K562 (cell line): ENCODE measurements around the gene RNF103. TPM values are rescaled to one million over a fixed set of nuclear protein-coding genes. Genes with fewer than 3 reads are reported as not detected.

Experiments
- C11orf30 ChIP-seq: fragments of 450-650 bp; IDR thresholded peaks from 2 replicates; pipeline ENCODE4 v1.6.1; 2016; ENCODE audit warnings: low read depth, mild to moderate bottlenecking
- CHCHD3 ChIP-seq: fragments of 250-450 bp; sonication (Bioruptor Pico); IDR thresholded peaks from 2 replicates; pipeline ENCODE4 v2.1.2; 2022; ENCODE audit warnings: mild to moderate bottlenecking
- CXXC5 ChIP-seq: fragments of 250-450 bp; sonication (Bioruptor Pico); IDR thresholded peaks from 2 replicates; pipeline ENCODE4 v1.8.0; 2022; ENCODE audit warnings: inconsistent platforms, mild to moderate bottlenecking, moderate library complexity
- FOXA3 ChIP-seq, 2 experiments: fragments of 450-650 bp in 1 of 2; sonication (generic) in 1 of 2; formaldehyde crosslinking; IDR thresholded peaks in 1 of 2; conservative IDR thresholded peaks in 1 of 2; 2 replicates each; pipeline versions ENCODE4 v1.4.0 to v1.8.0; 2020 to 2022; ENCODE audit warnings: mild to moderate bottlenecking in 2 of 2, missing genetic modification reagents in 1 of 2
- JUND ChIP-seq, 2 experiments: IDR thresholded peaks; 2 replicates in 1 of 2; 3 replicates in 1 of 2; pipeline ENCODE4 v1.6.1; 2011; ENCODE audit warnings: borderline replicate concordance in 2 of 2, low read depth in 2 of 2, low read length in 2 of 2, improper control_type of control experiment in 1 of 2, missing biosample characterization in 1 of 2, missing genetic modification characterization in 1 of 2, missing genetic modification reagents in 1 of 2
- KDM2B ChIP-seq: fragments of 250-450 bp; sonication (Bioruptor Pico); IDR thresholded peaks from 2 replicates; pipeline ENCODE4 v1.8.0; 2021; ENCODE audit warnings: mild to moderate bottlenecking, moderate library complexity
- NCOR1 ChIP-seq: fragments of 450-650 bp; IDR thresholded peaks from 2 replicates; pipeline ENCODE4 v1.6.1; 2016; ENCODE audit warnings: mild to moderate bottlenecking, moderate library complexity
- PHF20 ChIP-seq: fragments of 450-650 bp; IDR thresholded peaks from 2 replicates; pipeline ENCODE4 v1.6.1; 2018; ENCODE audit not compliant: partially characterized antibody
- POLR2A ChIP-seq: fragments of 450-650 bp; conservative IDR thresholded peaks from 2 replicates; pipeline ENCODE4 v1.6.1; 2016
- SAP30 ChIP-seq: fragments of 200-600 bp; sonication (generic); IDR thresholded peaks from 2 replicates; pipeline ENCODE4 v1.6.1; 2012; ENCODE audit warnings: borderline replicate concordance, low read depth, mild to moderate bottlenecking, moderate library complexity, low read length, control low read depth, inconsistent platforms; ENCODE audit not compliant: insufficient read depth, poor library complexity, severe bottlenecking
- SIN3B ChIP-seq: fragments of 450-650 bp; IDR thresholded peaks from 2 replicates; pipeline ENCODE4 v1.6.1; 2017; ENCODE audit warnings: low read depth, mild to moderate bottlenecking, moderate library complexity
- SMAD1 ChIP-seq: fragments of 150-350 bp; IDR thresholded peaks from 2 replicates; pipeline ENCODE4 v1.6.1; 2014; ENCODE audit warnings: low read length, low read depth; ENCODE audit not compliant: partially characterized antibody
- TAF1 ChIP-seq: IDR thresholded peaks from 2 replicates; pipeline ENCODE4 v1.6.1; 2011; ENCODE audit warnings: mild to moderate bottlenecking, low read length, moderate library complexity; ENCODE audit not compliant: insufficient read depth, control insufficient read depth, severe bottlenecking; ENCODE audit errors: extremely low read depth
- TCF7L2 ChIP-seq: fragments of 150-350 bp; IDR thresholded peaks from 2 replicates; pipeline ENCODE4 v1.6.1; 2016; ENCODE audit warnings: low read depth, mild to moderate bottlenecking, low read length, moderate library complexity
- ZBTB12 ChIP-seq: fragments of 250-450 bp; sonication (Bioruptor Pico); IDR thresholded peaks from 2 replicates; pipeline ENCODE4 v1.4.0; 2020
- polyA plus RNA-seq, 8 experiments: library from polyadenylated mRNA; depleted of rRNA in 4 of 8; stranded (reverse) in 5 of 8; unstranded in 3 of 8; fragments of >200 nt; fragmentation: Nextera tagmentation in 2 of 8; fragmentation: Illumina TruSeq in 1 of 8; extraction: Ambion mirVana in 2 of 8; extraction: Trizol in 1 of 8; gene quantifications; 2 replicates each; pipeline versions ENCODE4 v1.2.1 to v1.2.3, GENCODE V29; 2011 to 2014; ENCODE audit warnings: inconsistent platforms in 1 of 8, missing spikeins in 1 of 8
- total RNA-seq, 7 experiments: library from RNA; depleted of rRNA in 6 of 7; stranded (reverse); fragments of >200 nt in 6 of 7; fragmentation: Illumina TruSeq in 2 of 7; extraction: Trizol in 2 of 7; gene quantifications; 2 replicates each; pipeline versions ENCODE4 v1.2.1 to v1.2.3, GENCODE V29; 2011 to 2021; ENCODE audit warnings: low replicate concordance in 1 of 7
- TF ChIP-seq, protein P1 (sequence below): fragments of 250-450 bp; sonication (Bioruptor Pico); IDR thresholded peaks from 2 replicates; pipeline ENCODE4 v1.4.0; 2020; ENCODE audit warnings: mild to moderate bottlenecking
- TF ChIP-seq, protein P2 (sequence below), 2 experiments: fragments of 450-650 bp; conservative IDR thresholded peaks; 2 replicates each; pipeline ENCODE4 v1.6.1; 2017; ENCODE audit warnings: mild to moderate bottlenecking in 2 of 2, moderate library complexity in 2 of 2
- TF ChIP-seq, protein P3 (sequence below): fragments of 200-800 bp; sonication (Bioruptor generic); IDR thresholded peaks from 2 replicates; pipeline ENCODE4 v1.6.1; 2017; ENCODE audit warnings: missing genetic modification characterization, missing compliant biosample characterization
- TF ChIP-seq, protein P4 (sequence below): sonication (generic); formaldehyde crosslinking; IDR thresholded peaks from 2 replicates; pipeline ENCODE4 v1.8.1; 2023; ENCODE audit warnings: mild to moderate bottlenecking, missing genetic modification reagents, moderate library complexity

RNF103 gene
- total and polyA plus RNA-seq, 9 of the 15 experiments (the other 6 are each of a cell fraction or from before 2014, with no cell fraction given) = 1.2 to 6.8 (median 4.6) TPM

DNA sequence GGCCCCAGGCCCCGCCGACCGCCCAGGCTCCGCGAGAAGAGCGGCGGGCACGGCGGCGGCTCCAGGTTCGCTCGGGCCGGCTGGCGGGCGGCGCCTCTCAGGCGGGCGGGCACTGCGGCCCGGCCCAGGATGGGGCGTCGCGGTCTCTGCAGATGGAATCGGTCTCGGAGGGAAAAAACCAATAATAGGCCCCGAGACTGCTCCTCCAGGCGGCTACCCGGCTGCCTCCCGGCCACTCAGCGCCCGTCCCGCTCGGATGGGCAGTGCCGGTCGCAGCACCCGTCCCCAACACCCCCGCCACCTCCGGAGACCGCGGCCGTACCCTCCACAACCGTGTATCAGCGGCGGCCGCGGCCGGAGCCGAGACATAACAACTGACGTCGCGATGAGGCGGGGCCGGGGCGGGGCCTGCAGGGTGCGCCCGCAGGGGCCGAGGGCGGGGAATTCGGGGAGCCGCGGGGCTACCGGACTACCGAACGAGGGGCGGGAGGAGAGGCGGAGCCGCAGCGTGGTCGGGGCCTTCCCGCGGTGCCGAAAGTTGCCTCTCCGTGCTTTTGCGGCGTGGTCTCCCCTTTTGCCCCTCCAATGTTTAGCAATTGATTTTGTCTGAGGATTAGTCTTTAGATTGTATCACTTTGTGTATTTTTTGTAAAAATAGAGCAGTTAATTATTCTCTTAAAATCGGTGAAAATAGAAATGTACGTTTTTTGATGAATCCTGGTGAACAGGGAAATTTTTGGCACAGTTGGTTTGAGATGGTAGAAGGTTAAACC, at the start of gene RNF103 (continued):
- TF ChIP-seq CHCHD3 (CRISPR knock-in tag) (peak; percentile 77; the same call in 1 of the 2 replicates), SMAD1 (peak; percentile 69), FOXA3 (CRISPR knock-in tag; conservative IDR thresholded peaks at IDR 0.05 in 1 of 2, IDR thresholded peaks at IDR 0.05 in 1 of 2) (no peak), TAF1 (peak; percentile 56), SAP30 (peak; percentile 36), SIN3B (peak; percentile 44), POLR2A (peak; percentile 78), CXXC5 (CRISPR knock-in tag) (peak; percentile 61), TCF7L2 (no peak), PHF20 (peak; percentile 15), JUND (IDR thresholded peaks at IDR 0.05; ENCODE audit: borderline replicate concordance, low read depth, low read length) (0 out of 2 replicates have a peak, but pooled peaks have one; percentile 5), JUND (tag; IDR thresholded peaks at IDR 0.05; ENCODE audit: borderline replicate concordance, low read depth, low read length) (no peak; the same call in 2 of the 3 replicates), NCOR1 (peak; percentile 82), C11orf30 (no peak), KDM2B (CRISPR knock-in tag) (0 out of 2 replicates have a peak, but pooled peaks have one; percentile 67), ZBTB12 (CRISPR knock-in tag) (peak; percentile 47; the same call in 1 of the 2 replicates)
- TF ChIP-seq, protein P1, sequence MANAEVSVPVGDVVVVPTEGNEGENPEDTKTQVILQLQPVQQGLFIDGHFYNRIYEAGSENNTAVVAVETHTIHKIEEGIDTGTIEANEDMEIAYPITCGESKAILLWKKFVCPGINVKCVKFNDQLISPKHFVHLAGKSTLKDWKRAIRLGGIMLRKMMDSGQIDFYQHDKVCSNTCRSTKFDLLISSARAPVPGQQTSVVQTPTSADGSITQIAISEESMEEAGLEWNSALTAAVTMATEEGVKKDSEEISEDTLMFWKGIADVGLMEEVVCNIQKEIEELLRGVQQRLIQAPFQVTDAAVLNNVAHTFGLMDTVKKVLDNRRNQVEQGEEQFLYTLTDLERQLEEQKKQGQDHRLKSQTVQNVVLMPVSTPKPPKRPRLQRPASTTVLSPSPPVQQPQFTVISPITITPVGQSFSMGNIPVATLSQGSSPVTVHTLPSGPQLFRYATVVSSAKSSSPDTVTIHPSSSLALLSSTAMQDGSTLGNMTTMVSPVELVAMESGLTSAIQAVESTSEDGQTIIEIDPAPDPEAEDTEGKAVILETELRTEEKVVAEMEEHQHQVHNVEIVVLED (CRISPR knock-in tag) = peak; percentile 33; the same call in 1 of the 2 replicates
- TF ChIP-seq, protein P2, sequence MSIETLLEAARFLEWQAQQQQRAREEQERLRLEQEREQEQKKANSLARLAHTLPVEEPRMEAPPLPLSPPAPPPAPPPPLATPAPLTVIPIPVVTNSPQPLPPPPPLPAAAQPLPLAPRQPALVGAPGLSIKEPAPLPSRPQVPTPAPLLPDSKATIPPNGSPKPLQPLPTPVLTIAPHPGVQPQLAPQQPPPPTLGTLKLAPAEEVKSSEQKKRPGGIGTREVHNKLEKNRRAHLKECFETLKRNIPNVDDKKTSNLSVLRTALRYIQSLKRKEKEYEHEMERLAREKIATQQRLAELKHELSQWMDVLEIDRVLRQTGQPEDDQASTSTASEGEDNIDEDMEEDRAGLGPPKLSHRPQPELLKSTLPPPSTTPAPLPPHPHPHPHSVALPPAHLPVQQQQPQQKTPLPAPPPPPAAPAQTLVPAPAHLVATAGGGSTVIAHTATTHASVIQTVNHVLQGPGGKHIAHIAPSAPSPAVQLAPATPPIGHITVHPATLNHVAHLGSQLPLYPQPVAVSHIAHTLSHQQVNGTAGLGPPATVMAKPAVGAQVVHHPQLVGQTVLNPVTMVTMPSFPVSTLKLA (conservative IDR thresholded peaks at IDR 0.05) = 0 out of 4 replicates have a peak, but pooled peaks of 1 of the 2 experiments have one; percentile 28
- TF ChIP-seq, protein P3, sequence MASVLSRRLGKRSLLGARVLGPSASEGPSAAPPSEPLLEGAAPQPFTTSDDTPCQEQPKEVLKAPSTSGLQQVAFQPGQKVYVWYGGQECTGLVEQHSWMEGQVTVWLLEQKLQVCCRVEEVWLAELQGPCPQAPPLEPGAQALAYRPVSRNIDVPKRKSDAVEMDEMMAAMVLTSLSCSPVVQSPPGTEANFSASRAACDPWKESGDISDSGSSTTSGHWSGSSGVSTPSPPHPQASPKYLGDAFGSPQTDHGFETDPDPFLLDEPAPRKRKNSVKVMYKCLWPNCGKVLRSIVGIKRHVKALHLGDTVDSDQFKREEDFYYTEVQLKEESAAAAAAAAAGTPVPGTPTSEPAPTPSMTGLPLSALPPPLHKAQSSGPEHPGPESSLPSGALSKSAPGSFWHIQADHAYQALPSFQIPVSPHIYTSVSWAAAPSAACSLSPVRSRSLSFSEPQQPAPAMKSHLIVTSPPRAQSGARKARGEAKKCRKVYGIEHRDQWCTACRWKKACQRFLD (CRISPR knock-in tag) = peak; percentile 76
- TF ChIP-seq, protein P4, sequence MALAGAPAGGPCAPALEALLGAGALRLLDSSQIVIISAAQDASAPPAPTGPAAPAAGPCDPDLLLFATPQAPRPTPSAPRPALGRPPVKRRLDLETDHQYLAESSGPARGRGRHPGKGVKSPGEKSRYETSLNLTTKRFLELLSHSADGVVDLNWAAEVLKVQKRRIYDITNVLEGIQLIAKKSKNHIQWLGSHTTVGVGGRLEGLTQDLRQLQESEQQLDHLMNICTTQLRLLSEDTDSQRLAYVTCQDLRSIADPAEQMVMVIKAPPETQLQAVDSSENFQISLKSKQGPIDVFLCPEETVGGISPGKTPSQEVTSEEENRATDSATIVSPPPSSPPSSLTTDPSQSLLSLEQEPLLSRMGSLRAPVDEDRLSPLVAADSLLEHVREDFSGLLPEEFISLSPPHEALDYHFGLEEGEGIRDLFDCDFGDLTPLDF = 0 out of 2 replicates have a peak, but pooled peaks have one; percentile 36
